OCI-LY1 (cell line): ENCODE measurements around the gene COBL.

Experiments
- EZH2 ChIP-seq: fragments of 200-600 bp; sonication (generic), shearing (Covaris generic); IDR thresholded peaks from 2 replicates; pipeline ENCODE4 v1.8.0; 2017; ENCODE audit warnings: borderline replicate concordance, mixed run types, mild to moderate bottlenecking, antibody characterized with exemption, low read length, moderate library complexity, mixed read lengths
- TF ChIP-seq, protein P1 (sequence below): fragments of 200-600 bp; sonication (generic), shearing (Covaris generic); IDR thresholded peaks from 2 replicates; pipeline ENCODE4 v1.5.1; 2017; ENCODE audit warnings: mild to moderate bottlenecking, antibody characterized with exemption, low read length, moderate library complexity, mixed read lengths

- TF ChIP-seq, protein P1, sequence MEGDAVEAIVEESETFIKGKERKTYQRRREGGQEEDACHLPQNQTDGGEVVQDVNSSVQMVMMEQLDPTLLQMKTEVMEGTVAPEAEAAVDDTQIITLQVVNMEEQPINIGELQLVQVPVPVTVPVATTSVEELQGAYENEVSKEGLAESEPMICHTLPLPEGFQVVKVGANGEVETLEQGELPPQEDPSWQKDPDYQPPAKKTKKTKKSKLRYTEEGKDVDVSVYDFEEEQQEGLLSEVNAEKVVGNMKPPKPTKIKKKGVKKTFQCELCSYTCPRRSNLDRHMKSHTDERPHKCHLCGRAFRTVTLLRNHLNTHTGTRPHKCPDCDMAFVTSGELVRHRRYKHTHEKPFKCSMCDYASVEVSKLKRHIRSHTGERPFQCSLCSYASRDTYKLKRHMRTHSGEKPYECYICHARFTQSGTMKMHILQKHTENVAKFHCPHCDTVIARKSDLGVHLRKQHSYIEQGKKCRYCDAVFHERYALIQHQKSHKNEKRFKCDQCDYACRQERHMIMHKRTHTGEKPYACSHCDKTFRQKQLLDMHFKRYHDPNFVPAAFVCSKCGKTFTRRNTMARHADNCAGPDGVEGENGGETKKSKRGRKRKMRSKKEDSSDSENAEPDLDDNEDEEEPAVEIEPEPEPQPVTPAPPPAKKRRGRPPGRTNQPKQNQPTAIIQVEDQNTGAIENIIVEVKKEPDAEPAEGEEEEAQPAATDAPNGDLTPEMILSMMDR, result no peak
- no peak for TF ChIP-seq EZH2
These were observed 5.4 kb upstream of the COBL start for GRCh38 chr7:51321961-51322515.
